Breast epithelium (tissue), 3 donors: Measurements from ENCODE around the gene RREB1.

Experiments
- CTCF ChIP-seq, 3 donors: fragments of 450-650 bp; IDR thresholded peaks; one replicate each; pipeline ENCODE4 v1.5.1; 2016 to 2017; ENCODE audit warnings: antibody characterized with exemption in 3 of 3, mild to moderate bottlenecking in 3 of 3, moderate library complexity in 3 of 3
- POLR2A ChIP-seq: fragments of 450-650 bp; IDR thresholded peaks from one replicate; pipeline ENCODE4 v1.6.1; 2016; ENCODE audit warnings: antibody characterized with exemption, mild to moderate bottlenecking, moderate library complexity

DNA sequence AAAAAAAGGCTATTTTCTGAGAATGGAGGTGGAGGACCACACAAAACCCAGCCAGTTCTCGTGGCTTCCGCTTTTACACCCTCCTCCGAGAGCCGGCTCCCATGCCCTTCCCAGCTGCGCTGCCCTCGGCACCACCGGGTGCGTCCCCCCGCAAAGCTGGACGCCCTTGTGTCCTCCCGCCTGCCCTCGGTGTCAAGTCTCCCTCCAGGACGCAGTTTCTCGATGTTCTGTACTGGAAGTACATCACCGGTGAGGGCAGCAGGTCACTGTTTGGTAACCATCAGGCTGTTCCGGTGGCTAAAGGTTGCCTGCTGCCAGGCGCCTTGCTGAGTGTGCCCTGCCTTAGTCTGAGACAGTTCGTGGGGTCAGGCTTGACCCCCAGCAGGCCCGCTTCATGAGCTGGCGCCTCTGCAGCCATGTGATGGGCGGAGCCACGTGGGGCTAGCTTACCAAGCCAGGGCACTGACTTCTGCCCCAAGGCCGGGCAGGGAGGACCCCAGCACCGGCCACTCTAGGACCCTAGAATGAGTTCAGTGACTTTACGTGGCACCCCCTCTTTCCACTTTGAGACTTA, 34.6 kb downstream of the RREB1 start:
- TF ChIP-seq CTCF (IDR thresholded peaks at IDR 0.05) = no peak
- TF ChIP-seq POLR2A = no peak
